Upper lobe of left lung (tissue), 4 donors: Measurements from ENCODE around the gene PITX1.

Experiments used
- CTCF ChIP-seq, 6 experiments: fragments of 450-650 bp in 4 of 6; fragments of 200-600 bp in 2 of 6; sonication (generic) in 2 of 6; IDR thresholded peaks; one replicate each; pipeline ENCODE4 v1.5.1; 2016 to 2019; ENCODE audit warnings: antibody characterized with exemption in 6 of 6
- POLR2AphosphoS5 ChIP-seq, 2 donors: sonication (generic); formaldehyde crosslinking; IDR thresholded peaks; one replicate each; pipeline ENCODE4 v1.5.1; 2017; ENCODE audit warnings: antibody characterized with exemption in 2 of 2

- TF ChIP-seq CTCF (IDR thresholded peaks at IDR 0.05) (no peak), POLR2AphosphoS5 (IDR thresholded peaks at IDR 0.05) (no peak)
Measured at GRCh38 chr5:135030956-135031812, 2.8 kb downstream of the PITX1 start.
